RPMI7951 (cell line): ENCODE results near the gene FLII. TPM values are rescaled to one million over a fixed set of nuclear protein-coding genes. Genes with fewer than 3 reads are reported as not detected.

ENCODE experiments used
- DNase-seq: peaks from one replicate; pipeline ENCODE4 v3.0.0-alpha.2; 2012; ENCODE audit warnings: low read depth
- total RNA-seq: library from RNA; depleted of rRNA; stranded (reverse); fragments of >200 nt; shearing (Covaris generic); gene quantifications from 2 replicates; pipeline ENCODE4 v1.2.3, GENCODE V29; 2014

FLII gene
- total RNA-seq, 1 experiment from 2014 or later = 143 TPM

DNA sequence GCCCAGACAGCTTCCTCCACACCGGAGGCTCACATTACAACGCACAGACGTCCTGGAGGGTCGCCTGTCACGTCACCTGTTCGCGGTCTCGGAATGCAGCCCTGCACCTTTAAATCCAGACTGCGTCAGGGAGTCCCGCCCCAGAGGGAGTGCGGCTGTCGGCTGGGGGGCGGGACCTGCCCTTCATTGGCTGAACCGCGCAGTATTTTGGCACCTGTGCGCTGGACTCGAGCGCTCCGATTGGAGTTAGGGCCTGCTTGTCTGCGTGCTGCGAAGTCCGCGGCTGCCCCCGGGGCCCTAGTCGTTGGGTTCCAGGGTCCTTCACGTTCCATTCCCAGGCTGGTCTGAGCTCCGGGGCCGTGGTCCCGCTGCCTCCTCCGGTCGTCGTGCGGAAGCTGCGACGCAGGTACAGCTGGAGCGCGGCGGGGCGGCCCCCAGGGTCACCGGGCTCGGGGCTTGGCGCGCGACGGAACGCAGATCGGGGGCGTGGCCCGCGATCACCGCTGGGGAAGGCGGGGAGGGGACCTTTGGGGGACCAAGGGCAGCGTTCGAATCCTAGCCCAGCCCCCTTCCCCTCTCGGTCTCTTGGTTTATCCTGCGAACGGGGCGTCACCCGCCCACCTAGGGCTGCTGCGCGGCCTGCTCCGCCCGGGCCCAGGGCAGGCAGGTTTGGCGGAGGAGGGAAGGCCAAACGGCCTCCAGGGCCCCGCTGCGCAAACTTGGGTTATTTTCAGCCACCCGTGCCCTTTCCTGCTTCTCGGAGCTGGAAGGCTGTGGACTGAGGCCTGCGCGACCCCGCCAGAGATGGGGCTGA lies 2.0 kb upstream of the FLII start, which contains the start of gene MIEF2:
Gene MIEF2 (plus strand): TSS at position 331 of the 814 bp plus-strand sequence. CDS start 2,059 bp downstream, outside the sequence.
- DNase-seq = peak; percentile 90

DNA sequence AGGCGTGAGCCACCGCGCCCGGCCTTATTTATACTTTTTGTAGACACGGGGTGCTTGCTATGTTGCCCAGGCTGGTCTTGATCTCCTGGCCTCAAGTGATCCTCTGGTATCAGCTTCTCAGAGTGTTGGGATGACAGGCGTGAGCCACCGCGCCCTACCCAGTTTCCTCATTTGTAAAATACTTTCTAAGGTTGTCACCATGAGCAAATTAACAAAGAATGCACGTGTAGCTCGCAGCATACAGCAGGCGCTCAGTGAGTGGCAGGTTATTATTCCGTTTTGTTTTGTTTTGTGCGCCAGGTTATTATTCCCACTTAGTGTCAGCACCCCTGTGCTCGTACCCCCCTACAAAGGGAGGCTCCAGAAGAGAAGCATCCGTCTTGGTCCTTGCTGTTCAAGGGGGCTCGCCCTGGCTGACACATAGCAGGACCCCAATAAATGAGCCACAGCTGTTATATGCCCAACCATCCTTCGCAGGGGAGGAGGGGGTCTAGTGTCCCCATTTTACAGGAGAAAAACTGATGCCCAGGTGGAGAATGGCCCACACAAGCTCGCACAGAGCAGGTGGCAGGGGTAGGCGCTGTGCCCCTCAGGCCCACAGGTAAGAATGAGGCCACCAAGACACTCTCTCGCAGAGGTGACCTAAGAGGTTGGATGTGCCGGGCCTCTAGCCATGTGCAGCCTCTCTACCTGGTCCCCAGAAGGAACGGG lies 1.2 kb upstream of the FLII start:
- DNase-seq = no peak

DNA sequence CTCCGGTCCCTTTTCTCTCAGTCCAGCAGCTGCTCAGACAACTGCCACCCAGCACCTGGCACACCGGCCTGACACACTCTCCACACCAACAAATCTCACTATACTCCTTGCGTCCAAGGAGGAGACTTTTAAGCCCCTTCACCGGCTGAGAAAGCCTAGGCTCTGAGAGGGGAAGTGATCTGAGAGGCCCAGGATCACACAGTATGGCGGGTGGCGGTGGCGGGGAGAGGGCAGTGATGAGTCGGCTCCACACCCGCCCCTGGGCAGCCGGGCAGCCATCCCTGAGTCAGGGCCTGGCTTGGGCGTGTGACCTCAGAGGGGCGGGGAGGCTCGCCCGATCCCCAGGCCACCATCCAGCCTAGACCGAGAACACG lies 569 bp downstream of the FLII start:
- peak; percentile 80 for DNase-seq

DNA sequence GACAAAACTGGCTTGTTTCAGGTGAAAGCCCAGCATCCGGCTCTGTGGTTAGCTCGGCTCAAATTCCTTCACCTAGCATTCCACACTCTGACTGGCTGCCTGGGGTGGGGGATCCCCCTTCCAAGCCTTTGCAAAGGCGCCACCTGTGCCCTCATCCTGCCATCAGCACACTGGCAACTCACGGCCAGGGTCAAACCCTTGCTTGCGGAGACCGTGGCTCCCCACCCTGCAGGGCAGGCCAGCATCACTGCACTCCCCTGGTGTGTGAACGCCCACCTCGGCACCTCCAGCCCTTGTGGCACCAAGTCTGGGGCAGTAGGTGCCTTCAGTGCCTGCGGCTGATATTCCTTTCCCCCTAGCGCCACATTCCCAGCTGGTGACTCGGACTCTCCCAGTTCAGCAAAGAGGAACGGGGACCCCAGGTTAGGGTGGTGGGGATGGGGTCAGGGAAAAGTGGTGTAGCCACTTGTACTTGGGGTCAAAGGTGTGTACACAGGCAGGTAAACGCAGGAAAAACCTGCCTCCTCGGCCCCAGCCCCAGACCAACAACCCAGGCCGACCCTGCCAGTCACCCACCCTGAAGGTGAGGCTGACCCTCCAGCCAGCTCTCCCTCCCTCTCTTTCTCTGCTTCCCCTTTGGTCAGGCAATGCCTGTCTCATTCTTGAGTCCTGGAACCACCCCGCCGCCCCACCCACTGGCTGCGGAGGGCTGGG lies 1.1 kb downstream of the FLII start:
- DNase-seq = peak; percentile 62

DNA sequence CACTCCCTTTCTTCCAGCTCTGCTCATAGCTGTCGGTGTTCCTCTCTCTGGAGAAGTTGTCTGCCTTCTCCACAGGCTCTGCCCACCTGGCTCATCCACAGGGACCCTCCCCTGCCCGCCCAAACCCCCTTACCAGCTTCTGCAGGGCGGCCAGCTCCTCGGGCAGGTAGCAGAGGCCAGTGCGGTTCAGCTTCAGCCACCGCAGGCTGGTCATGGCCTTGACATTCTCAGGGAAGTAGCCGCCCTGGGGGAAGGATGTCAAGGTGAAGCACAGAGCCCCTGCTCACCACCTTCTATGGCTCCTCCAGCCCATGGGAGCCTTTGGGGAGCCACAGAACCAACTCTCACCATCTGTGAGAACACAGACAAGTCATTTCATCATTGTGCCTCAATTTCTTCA lies 1.8 kb downstream of the FLII start:
- no peak for DNase-seq

DNA sequence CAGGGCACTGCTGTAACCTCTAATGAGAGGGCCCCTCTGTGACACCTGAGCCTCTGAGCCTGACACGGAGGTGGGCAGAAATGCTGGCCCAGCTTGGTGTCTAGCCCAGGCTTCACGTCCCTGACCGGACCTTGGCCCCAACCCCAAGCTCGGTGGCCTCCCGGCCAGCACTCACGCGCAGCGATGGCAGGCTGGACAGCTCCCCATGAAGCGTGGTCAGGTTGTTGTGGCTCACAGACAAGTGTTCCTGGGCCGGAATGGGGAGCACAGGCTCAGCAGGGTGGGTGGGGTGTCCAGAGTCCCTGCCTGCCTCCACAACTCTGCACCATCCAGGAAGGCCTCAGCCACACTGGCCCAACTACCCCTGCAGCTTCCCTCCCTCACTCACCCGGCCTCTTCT lies 2.2 kb downstream of the FLII start:
- DNase-seq = no peak

DNA sequence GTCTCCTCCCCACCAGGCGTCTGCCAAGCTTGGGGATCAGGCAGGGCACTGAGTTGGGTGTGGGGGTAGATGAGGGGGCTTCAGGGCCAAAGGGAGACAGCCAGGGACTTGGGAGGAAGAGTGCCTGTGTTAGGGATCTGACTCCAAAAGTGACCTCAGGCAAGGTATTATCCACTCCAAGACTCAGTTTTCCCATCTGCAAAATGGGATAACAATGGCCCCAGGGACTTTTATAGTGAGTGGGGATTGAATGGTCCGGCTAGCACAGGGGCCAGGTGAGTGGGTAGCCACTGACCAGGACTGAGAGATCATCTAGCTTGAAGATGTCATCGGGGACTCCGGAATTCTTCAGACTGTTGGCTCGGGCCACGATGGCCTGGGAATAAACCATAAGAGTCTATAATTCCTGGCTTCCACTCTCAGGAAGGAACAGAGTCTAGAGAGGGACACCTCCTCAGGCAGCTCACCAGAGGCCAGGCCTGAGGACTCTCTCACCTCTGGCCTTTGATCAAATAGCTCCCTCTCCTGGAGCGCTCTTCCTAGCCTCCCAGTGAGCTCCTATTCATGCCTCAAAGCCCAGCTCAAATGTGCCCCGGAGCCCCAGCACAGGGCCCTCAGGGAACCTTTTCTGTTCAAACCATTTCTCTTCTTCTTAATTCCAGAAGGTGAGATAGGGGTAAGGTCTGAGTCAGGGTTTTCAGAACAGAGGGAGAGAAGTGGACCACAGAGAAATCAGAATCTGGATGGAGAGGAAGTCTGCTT lies 3.5 kb downstream of the FLII start:
- DNase-seq = no peak

DNA sequence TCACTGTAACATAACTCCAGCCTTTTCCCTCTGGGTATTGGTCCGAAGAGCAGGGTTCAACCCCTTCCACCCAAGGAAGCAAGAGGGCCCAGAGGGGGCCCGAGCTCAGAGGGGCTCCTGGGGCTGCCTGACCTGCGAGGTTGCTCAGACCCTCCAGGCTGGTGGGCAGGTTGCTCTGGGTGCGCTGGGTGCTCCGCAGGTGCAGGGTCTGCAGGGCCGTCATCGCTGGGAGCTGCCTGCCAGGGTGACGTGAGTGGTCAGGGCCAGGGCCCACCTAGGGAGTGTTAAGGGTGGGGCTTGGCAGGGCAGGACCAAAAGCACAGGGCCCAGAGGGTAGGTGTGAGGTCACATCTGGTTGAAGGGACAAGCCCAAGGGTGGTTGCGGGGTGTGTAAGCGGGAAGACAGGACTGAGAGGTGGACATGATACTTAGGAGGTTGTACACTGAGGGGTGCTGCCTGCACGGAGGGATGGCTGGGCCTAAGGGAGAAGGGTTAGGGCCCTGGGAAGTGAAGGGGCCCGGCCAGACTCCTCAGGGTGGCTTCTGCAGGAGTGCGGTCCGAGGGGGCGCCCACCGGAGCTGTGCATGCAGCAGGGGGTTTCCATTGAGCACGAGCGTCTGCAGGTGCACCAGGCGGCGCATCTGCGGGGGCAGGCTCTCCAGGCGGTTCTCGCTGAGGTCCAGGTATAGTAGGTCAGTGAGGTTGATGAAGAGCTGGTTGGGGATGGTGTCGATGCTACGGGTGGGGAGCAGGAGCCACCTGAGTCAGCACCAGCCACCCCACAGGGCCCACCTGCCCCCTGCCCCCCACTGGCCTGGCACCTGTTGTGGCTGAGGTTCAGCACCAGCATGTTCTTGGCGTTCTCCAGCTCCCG lies 4.4 kb downstream of the FLII start:
- DNase-seq = no peak

DNA sequence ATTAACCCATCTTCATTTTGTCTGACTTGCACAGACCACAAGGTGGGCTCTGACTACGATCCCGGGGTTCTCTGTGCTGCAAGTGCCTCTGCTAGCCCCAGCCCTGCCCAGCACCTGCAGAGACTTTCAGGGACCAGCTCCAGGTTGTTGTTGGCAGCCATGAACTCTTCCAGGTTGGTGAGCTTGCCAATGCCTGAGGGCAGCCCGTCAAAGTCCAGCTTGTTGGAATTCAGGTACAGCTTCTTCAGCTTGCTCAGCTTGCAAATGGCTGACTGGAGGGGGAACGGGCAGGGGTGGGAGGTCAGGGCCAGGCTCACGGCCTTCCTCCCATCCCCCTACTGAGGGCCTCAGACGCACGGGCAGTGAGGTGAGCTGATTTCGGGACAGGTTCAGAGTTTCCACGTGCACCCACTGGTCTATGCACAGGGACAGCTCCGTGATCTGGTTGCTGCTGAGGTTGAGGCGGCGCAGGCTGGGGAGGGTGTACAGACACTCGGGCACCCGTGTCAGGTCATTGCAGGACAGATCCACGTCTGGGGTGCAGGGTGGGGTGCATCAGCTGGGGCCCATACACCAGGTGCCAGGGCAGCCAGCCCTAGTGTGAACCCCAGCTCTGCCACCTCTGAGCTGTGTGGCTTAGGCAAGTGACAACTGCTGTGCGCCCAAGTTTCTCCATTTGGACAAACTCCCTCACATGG lies 5.2 kb downstream of the FLII start:
- DNase-seq = no peak

DNA sequence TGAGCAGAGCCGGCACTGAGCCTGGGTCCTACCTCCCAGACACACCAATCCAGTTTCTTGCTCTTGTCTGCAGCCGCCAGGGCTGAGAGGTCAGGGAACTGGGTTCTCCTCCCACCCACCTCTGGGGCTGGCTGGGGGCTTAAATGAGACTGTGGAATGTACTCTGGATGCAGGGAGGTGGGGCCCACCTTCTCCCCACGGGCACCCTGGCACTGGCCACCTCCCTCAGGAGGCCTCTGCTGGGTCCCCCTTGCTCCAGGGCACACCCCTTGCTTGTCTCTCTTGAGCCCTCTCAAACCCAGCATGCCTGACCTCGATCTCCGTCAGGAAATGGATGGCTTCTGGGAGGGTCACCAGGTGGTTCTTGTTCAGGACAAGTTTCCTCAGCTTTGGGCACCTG lies 6.4 kb downstream of the FLII start:
- no peak for DNase-seq

DNA sequence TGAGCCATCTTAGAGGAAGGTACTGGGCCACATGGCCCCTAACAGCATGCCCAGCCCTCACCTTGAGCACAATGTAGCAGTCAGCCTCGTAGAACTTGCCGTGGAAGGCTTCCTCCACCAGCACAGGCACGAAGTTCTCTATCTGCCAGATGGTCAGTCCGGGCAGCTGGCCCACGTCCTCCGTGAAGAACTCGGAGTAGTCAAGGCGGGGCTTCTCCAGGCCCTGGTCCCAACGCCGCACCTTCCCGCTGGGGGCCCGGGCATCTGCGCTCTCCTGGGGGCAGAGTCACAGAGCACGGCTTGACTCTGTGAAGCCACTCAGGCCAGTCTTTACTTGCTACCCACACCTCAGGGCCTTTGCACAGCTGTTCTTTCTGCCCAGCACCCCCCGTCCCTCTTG lies 7.3 kb downstream of the FLII start:
- no peak for DNase-seq

DNA sequence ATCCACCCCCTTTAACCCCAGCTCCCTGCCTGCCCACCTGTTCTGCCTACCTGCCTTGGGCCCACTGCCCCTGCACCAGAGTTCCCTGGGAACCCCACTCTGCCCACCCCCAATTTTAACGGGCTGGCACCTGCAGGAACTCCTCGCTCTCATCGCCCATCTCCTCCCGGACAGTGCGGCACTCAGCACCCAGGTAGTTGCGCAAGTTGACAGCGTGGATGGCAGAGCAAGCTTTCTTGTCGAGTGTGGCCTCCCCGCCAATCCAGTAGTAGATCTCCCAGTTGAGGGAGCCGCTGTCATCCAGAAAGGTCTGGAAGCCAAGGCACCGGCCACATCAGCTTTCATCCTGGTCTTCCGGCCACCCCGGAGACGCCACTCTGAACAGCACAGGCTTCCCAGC lies 7.8 kb downstream of the FLII start:
- no peak for DNase-seq

DNA sequence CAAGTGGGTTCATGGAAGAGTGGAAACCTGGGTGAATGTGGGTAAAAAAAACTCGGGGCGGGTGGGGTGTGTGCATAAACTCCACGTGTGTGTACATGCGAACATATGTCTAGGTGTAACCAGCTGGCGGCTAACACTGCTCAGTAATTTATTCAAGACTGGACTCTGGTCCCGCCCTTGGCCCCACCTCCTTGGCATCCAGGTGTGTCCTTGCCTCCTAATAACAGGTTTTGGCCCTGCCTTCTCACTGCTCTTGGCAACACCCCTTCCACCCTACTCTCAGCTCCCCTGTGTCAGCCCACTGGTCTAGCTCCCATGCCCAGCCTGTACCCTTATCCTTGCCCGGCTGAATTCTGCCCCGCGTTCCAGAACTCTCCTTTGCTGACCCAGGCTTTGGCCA lies 8.3 kb downstream of the FLII start:
- no peak for DNase-seq

DNA sequence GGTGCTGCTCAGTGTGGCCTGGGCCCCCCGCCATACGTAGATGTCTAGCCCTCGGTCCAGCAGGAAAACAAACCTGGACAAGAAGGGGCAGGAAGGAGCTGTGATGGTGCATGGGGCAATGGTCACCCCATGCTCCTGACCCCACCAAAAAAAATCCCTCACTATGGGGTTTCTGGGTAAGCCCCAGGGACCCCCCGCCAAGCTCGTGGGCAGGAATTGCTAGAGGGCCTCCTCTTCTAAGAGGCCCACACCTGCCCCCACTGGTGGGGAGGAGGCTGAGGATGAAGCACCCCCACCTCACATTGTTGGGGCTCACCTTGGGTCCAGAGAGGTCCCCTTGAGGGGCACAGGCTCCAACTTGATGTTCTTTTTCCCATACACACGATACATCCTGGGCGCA lies 9.7 kb downstream of the FLII start:
- DNase-seq = no peak

DNA sequence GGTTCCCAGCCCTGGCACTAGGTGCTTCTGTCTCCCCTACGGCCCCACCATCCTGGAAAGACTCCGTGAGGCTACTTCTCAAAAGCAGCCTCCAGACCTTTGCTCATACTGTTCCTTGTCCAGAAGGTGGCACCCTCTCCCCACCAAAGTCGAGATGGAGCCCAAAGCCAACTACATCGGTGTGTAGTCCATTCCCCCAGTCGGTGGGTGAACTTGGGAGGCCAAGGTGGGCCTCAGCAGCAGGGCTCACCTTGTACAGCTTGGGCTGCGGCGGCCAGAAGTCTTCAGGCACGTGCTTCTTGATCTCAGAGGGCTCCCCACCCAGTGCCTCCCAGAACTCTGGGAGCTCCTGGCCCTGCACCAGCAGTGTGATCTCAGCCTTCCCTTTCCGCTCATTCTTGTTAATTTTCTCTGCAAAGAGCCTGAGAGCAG lies 10.2 kb downstream of the FLII start:
- peak; percentile 60 for DNase-seq

DNA sequence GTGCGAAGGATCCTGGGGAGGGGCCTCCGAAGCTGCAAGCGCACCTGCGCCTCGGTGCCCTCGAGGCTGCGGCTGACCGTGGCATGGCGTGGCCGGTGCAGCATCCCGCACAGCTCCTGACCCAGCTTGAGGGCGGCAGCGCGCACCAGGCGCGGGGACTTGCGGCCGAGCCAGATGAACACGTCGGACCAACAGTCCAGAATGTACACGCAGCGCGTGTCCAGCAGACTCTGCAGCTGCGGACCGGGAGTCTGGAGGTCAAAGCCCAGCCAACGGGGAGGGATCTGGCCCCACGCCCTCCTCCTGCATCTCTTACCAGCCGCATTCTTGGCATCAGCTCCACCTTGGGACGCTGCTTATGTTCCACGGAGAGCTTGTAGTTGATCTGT lies 10.9 kb downstream of the FLII start:
- DNase-seq = no peak

DNA sequence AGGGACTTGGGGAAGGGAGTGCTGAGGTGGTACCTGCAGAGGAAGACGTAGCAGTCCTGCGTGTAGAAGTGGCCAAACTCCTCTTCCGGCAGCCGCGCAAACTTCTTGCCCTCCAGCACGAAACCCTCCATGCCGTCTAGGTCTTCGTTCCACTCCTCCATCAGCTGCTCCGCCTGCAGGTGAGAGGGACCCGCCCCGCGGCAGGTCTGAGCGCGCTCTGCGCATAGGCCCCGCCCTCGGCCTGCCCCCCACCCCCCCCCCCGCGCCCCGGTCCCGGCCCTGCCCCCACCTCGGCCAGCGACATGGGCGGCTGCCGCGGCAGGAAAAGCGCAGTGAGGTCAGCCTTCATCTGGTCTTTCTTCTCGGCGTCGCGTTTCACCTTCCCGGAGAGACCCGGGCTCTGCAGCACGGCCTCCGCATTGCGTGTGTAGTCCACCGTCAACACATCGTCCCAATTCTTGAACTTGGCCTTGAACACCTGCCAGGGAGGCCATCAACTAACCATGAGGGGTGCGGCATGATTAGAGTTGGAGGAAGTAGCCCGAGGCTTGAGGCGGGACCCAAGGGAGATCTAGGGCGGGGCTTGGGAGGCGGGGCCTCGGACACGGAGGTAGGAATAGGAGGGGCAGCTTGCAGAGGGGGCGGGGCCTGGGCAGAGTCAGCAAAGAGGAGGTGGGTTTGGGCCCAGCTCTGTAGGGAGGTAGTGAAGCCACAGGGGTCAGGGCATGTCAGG lies 11.5 kb downstream of the FLII start:
- DNase-seq = no peak

DNA sequence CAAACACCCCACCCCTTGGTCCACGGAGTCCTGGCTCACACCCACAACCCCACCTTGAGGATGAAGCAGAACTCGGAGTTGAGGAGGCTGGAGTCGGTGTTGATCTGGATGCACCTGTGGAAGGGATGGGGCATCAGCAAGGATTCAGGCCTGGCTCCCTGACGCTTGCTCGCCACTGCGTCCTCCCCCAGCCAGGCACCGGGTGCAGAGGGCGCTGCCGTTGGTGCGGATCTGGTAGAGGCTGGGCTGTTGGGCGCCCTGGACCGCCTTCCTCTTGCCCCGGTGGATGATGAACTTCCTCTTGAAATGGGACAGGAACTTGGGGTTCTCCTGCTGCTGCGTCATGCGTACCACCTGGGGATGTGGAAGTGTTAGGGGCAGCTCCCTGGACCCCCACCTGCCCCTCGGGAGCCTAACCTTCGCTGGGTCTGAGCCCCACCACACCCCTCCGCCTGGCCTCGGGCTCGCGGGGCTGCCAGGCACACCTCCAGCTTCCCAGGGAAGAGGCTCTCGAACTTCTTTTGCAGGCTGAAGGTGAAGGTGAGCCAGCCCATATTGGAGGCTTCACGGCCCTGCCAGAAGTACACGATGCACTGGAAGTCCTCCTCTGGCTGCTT lies 12.3 kb downstream of the FLII start:
- DNase-seq = no peak
